HepG2 (cell line): ENCODE data around the gene PCNX1. TPM values are rescaled to one million over a fixed set of nuclear protein-coding genes. Genes with fewer than 3 reads are reported as not detected.

Experiments
- ATAC-seq: fragments of 200-7000 bp; cut with Tn5 transposase; 3 replicates; pipeline ENCODE4 v1.9.1; 2020; ENCODE audit warnings: mild to moderate bottlenecking, moderate library complexity
- BruUV-seq: library from RNA; stranded (reverse); fragments of 400-500 nt; replicated peaks from 2 replicates; lab custom pipeline; 2021; lab: Mats Ljungman, UMichigan
- CTCF ChIA-PET: fragments of 300-600 bp; formaldehyde crosslinking; extraction: SDS; loops from one replicate; lab custom pipeline; 2021; ENCODE audit warnings: low total read pairs, inconsistent platforms, low intra/inter-chr PET ratio; lab: Yijun Ruan, JAX
- POLR2A ChIA-PET: fragments of 350-600 bp; sonication (Branson Sonifier 250); formaldehyde crosslinking; loops from one replicate; lab custom pipeline; 2020; ENCODE audit warnings: antibody characterized with exemption, inconsistent platforms; lab: Yijun Ruan, JAX
- DNase-seq: peaks from one replicate; pipeline ENCODE4 v3.0.0-alpha.2; 2015; ENCODE audit warnings: low spot score
- FAIRE-seq: peaks from 3 replicates; lab custom pipeline; 2011; peaks lifted over from hg19 to GRCh38; lab: Jason Lieb, UNC
- H2AFZ ChIP-seq: one replicate; pipeline ENCODE4 v1.6.1; 2011; ENCODE audit warnings: low read length, inconsistent platforms
- H3K27ac ChIP-seq: fragments of 300-600 bp; 3 replicates; pipeline ENCODE4 v1.8.0; 2011; ENCODE audit warnings: mixed run types, mild to moderate bottlenecking, mixed read lengths, low read length, inconsistent platforms; ENCODE audit not compliant: insufficient read depth; ENCODE audit errors: extremely low read length
- H3K27me3 ChIP-seq, 2 experiments: fragments of 200-600 bp in 1 of 2; 2 replicates in 1 of 2; 3 replicates in 1 of 2; pipeline versions ENCODE4 v1.6.0 to v1.8.0; 2011; ENCODE audit warnings: low read length in 2 of 2, mild to moderate bottlenecking in 2 of 2, moderate library complexity in 2 of 2, inconsistent platforms in 1 of 2; ENCODE audit not compliant: insufficient read depth in 2 of 2, control insufficient read depth in 1 of 2
- H3K36me3 ChIP-seq, 2 experiments: fragments of 200-600 bp in 1 of 2; replicated peaks in 1 of 2; 2 replicates in 1 of 2; 3 replicates in 1 of 2; pipeline versions ENCODE4 v1.5.1 to v1.8.0; 2011; ENCODE audit warnings: low read length in 2 of 2, inconsistent platforms in 1 of 2; ENCODE audit not compliant: insufficient read depth in 2 of 2, control insufficient read depth in 1 of 2
- H3K4me1 ChIP-seq: 2 replicates; pipeline ENCODE4 v1.5.1; 2012; ENCODE audit warnings: low read length, inconsistent platforms; ENCODE audit not compliant: insufficient read depth
- H3K4me2 ChIP-seq: 2 replicates; pipeline ENCODE4 v1.6.0; 2011; ENCODE audit warnings: low read depth, low read length, inconsistent platforms
- H3K4me3 ChIP-seq, 3 experiments: fragments of 200-600 bp in 1 of 3; sonication (generic), shearing (Covaris generic) in 1 of 3; replicated peaks in 1 of 3; 2 replicates each; pipeline ENCODE4 v1.5.1; 2011 to 2016; ENCODE audit warnings: low read length in 3 of 3, inconsistent platforms in 2 of 3, low read depth in 2 of 3, mild to moderate bottlenecking in 2 of 3, control low read depth in 1 of 3, mixed read lengths in 1 of 3; ENCODE audit not compliant: insufficient read depth in 1 of 3
- H3K79me2 ChIP-seq: one replicate; pipeline ENCODE4 v1.6.1; 2011; ENCODE audit warnings: low read length, inconsistent platforms; ENCODE audit not compliant: insufficient read depth
- H3K9ac ChIP-seq: 2 replicates; pipeline ENCODE4 v1.6.0; 2011; ENCODE audit warnings: mild to moderate bottlenecking, low read depth, low read length, inconsistent platforms; ENCODE audit not compliant: insufficient read depth
- H3K9me3 ChIP-seq: 2 replicates; pipeline ENCODE4 v1.5.1; 2012; ENCODE audit warnings: mild to moderate bottlenecking, low read length
- H4K20me1 ChIP-seq: 2 replicates; pipeline ENCODE4 v1.6.0; 2011; ENCODE audit warnings: inconsistent platforms, mild to moderate bottlenecking, low read length, moderate library complexity; ENCODE audit not compliant: insufficient read depth
- DNMT3B ChIP-seq: conservative IDR thresholded peaks from 2 replicates; pipeline ENCODE4 v1.6.1; 2016; ENCODE audit warnings: missing biosample characterization, control low read depth
- GATAD1 ChIP-seq: IDR thresholded peaks from 2 replicates; pipeline ENCODE4 v1.6.1; 2016; ENCODE audit warnings: missing genetic modification reagents, missing compliant biosample characterization
- HES4 ChIP-seq: sonication (generic); formaldehyde crosslinking; IDR thresholded peaks from 2 replicates; pipeline ENCODE4 v1.9.0; 2021; ENCODE audit warnings: mild to moderate bottlenecking, missing genetic modification reagents, borderline replicate concordance
- MZF1 ChIP-seq: sonication (generic); formaldehyde crosslinking; IDR thresholded peaks from 2 replicates; pipeline ENCODE4 v1.8.1; 2023; ENCODE audit warnings: mild to moderate bottlenecking, missing genetic modification reagents, borderline replicate concordance
- RFX5 ChIP-seq: IDR thresholded peaks from 2 replicates; pipeline ENCODE4 v1.6.1; 2011; ENCODE audit warnings: low read depth, low read length, improper control_type of control experiment
- TFE3 ChIP-seq: IDR thresholded peaks from 2 replicates; pipeline ENCODE4 v1.6.1; 2016
- THRA ChIP-seq: sonication (generic); formaldehyde crosslinking; IDR thresholded peaks from 2 replicates; pipeline ENCODE4 v1.4.0; 2020; ENCODE audit warnings: missing genetic modification reagents, borderline replicate concordance
- ZBTB40 ChIP-seq, 2 experiments: fragments of 450-650 bp in 1 of 2; sonication (generic) in 1 of 2; formaldehyde crosslinking in 1 of 2; IDR thresholded peaks; 2 replicates each; pipeline versions ENCODE4 v1.6.1 to v1.8.0; 2016 to 2022; ENCODE audit warnings: antibody characterized with exemption in 1 of 2, mild to moderate bottlenecking in 1 of 2, missing genetic modification reagents in 1 of 2
- ZIK1 ChIP-seq: sonication (generic); formaldehyde crosslinking; IDR thresholded peaks from 2 replicates; pipeline ENCODE4 v1.5.0; 2020; ENCODE audit warnings: mild to moderate bottlenecking, low read depth, missing genetic modification reagents, borderline replicate concordance
- ZNF451 ChIP-seq: sonication (generic); formaldehyde crosslinking; IDR thresholded peaks from 2 replicates; pipeline ENCODE4 v1.5.0; 2020; ENCODE audit warnings: mild to moderate bottlenecking, missing genetic modification reagents
- ZSCAN20 ChIP-seq: sonication (generic); formaldehyde crosslinking; IDR thresholded peaks from 2 replicates; pipeline ENCODE4 v1.4.0; 2020; ENCODE audit warnings: missing genetic modification reagents, mild to moderate bottlenecking, borderline replicate concordance
- WGBS: methylation state at CpG from one replicate; pipeline ENCODE4 v1.1.6; 2017; ENCODE audit warnings: low lambda C conversion rate; 5-methylcytosine and 5-hydroxymethylcytosine counted together
- in situ Hi-C: cut with HindIII; loops from 2 replicates; pipeline ENCODE4 v1.10.0; 2017; ENCODE audit warnings: low pct_unique_long_range_greater_than_20kb; ENCODE audit not compliant: extremely low pct_ligation_motif_present
- intact Hi-C: fragments of 100-400 bp; cut with micrococcal nuclease; formaldehyde crosslinking; loops from one replicate; pipeline ENCODE4 v1.10.0; 2022; ENCODE audit not compliant: unreplicated experiment
- polyA plus RNA-seq, 8 experiments: library from polyadenylated mRNA; depleted of rRNA in 3 of 8; stranded (reverse) in 7 of 8; unstranded in 1 of 8; fragments of >200 nt; fragmentation: Illumina TruSeq in 4 of 8; extraction: Trizol in 4 of 8; gene quantifications; 2 replicates each; pipeline versions ENCODE4 v1.2.1 to v1.2.3, GENCODE V29; 2011 to 2016; ENCODE audit warnings: low read depth in 4 of 8, missing spikeins in 1 of 8, mixed read lengths in 1 of 8; ENCODE audit not compliant: insufficient read depth in 1 of 8
- total RNA-seq, 5 experiments: library from RNA; depleted of rRNA; stranded (reverse); fragments of >200 nt; fragmentation: Illumina TruSeq; extraction: Trizol; gene quantifications; 2 replicates each; pipeline ENCODE4 v1.2.3, GENCODE V29; 2016; ENCODE audit warnings: low read depth in 1 of 5

The PCNX1 gene
- total and polyA plus RNA-seq, 2 of the 13 experiments (the other 11 are each of a cell fraction or from before 2014, with no cell fraction given): 24.9 to 30.3 TPM

GRCh38 chr14:71011479-71011878, 104.2 kb downstream of the PCNX1 start:
- in situ Hi-C loops (no loop called here), intact Hi-C loops (no loop called here)
- no peak for FAIRE-seq
- no peaks in the 10 kb centered on the region for H3K79me2 ChIP-seq
- WGBS: 81% methylated on average over 1 of the region's 1 CpG
- H3K27me3 ChIP-seq: no peaks in the 10 kb centered on the region
- no peak overlapping the region for H3K27ac ChIP-seq
- no peaks in the 10 kb centered on the region for H3K9me3 ChIP-seq
- H3K4me1 ChIP-seq: no peaks in the 10 kb centered on the region
- no peak overlapping the region for H3K4me3 ChIP-seq
- DNase-seq: no peak
- H3K36me3 ChIP-seq: peaks cover 3 to 13% of the 10 kb centered on the region in 2 experiments; a peak in 2 of 5 replicates
- H3K9ac ChIP-seq: no peak overlapping the region
- CTCF ChIA-PET: no interaction called here
- no peak for ATAC-seq
- POLR2A ChIA-PET: no interaction called here
- H4K20me1 ChIP-seq: no peaks in the 10 kb centered on the region
- BruUV-seq: no TSS peak
- no peak overlapping the region for H2AFZ ChIP-seq
- H3K4me2 ChIP-seq: no peak overlapping the region
- TF ChIP-seq RFX5: no peak
- TF ChIP-seq TFE3 (CRISPR knock-in tag): no peak
- no peak for TF ChIP-seq ZNF451 (CRISPR knock-in tag)
- no peak for TF ChIP-seq MZF1 (CRISPR knock-in tag)
- no peak for TF ChIP-seq DNMT3B (CRISPR knock-in tag)
- TF ChIP-seq ZSCAN20: no peak
- TF ChIP-seq THRA (CRISPR knock-in tag): no peak
- TF ChIP-seq HES4 (CRISPR knock-in tag): no peak
- TF ChIP-seq ZBTB40 (IDR thresholded peaks at IDR 0.05): no peak
- TF ChIP-seq ZBTB40 (CRISPR knock-in tag; IDR thresholded peaks at IDR 0.05): no peak
- TF ChIP-seq GATAD1 (CRISPR knock-in tag): no peak
- TF ChIP-seq ZIK1 (CRISPR knock-in tag): no peak
